Measurements from ENCODE around the gene ZNF576. TPM values are rescaled to one million over a fixed set of nuclear protein-coding genes. Genes with fewer than 3 reads are reported as not detected.

Gene ZNF576
- polyA plus RNA-seq, 1 donor from 2014 or later = 11.9 TPM

DNA sequence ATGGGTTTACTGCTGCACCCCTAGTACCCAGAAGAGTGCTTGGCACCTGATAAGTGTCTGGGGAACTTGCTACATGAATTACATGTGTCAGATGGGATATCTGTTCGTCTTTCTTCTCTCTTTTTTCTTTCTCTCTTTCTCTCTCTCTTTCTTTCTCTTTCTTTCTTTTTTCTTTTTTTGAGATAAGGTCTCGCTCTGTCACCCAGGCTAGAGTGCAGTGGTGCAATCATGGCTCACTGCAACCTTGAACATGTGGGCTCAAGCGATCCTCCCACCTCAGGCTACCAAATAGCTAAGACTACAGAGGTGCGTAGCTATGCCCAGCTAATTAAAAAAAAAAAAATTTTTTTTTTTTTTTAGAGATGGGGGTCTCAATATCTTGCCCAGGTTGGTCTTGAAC is 37.1 kb downstream of the ZNF576 start:
- no peaks in the 10 kb centered on the region for H3K9me2 ChIP-seq (ENCODE audit: insufficient read depth, low read length)

DNA sequence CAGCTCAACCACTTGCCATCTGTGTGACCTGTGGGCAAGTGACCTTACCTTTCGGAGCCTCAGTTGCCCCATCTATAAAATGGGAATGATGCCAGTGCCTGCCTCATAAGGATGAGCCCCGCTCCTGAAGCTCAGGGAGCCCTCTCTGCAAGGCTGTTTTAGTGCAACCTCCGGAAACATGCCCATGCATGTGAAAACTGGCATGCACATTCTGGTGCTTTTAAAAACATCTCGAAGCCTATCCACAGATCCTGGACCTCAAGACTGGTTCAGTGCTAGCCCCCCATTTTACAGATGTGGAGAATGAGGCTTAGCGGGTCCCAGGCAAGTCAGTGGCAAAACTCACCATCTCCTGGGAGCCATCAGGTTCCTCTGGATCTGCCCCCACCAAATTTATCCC is 37.7 kb downstream of the ZNF576 start:
- no peaks in the 10 kb centered on the region for H4K20me1 ChIP-seq (ENCODE audit: insufficient read depth)
- no peaks in the 10 kb centered on the region for H3K36me3 ChIP-seq (ENCODE audit: insufficient read depth, low read length)
- no peaks in the 10 kb centered on the region for H3K27me3 ChIP-seq (ENCODE audit: insufficient read depth, low read depth, low read length)
- H3K9me2 ChIP-seq (ENCODE audit: insufficient read depth, low read length) = no peaks in the 10 kb centered on the region
- H3K9ac ChIP-seq (ENCODE audit: low read length) = no peak overlapping the region
- TF ChIP-seq TAF1 (IDR thresholded peaks at IDR 0.05; ENCODE audit: low read depth) = no peak
- TF ChIP-seq, protein P1, sequence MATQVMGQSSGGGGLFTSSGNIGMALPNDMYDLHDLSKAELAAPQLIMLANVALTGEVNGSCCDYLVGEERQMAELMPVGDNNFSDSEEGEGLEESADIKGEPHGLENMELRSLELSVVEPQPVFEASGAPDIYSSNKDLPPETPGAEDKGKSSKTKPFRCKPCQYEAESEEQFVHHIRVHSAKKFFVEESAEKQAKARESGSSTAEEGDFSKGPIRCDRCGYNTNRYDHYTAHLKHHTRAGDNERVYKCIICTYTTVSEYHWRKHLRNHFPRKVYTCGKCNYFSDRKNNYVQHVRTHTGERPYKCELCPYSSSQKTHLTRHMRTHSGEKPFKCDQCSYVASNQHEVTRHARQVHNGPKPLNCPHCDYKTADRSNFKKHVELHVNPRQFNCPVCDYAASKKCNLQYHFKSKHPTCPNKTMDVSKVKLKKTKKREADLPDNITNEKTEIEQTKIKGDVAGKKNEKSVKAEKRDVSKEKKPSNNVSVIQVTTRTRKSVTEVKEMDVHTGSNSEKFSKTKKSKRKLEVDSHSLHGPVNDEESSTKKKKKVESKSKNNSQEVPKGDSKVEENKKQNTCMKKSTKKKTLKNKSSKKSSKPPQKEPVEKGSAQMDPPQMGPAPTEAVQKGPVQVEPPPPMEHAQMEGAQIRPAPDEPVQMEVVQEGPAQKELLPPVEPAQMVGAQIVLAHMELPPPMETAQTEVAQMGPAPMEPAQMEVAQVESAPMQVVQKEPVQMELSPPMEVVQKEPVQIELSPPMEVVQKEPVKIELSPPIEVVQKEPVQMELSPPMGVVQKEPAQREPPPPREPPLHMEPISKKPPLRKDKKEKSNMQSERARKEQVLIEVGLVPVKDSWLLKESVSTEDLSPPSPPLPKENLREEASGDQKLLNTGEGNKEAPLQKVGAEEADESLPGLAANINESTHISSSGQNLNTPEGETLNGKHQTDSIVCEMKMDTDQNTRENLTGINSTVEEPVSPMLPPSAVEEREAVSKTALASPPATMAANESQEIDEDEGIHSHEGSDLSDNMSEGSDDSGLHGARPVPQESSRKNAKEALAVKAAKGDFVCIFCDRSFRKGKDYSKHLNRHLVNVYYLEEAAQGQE (IDR thresholded peaks at IDR 0.05; ENCODE audit: borderline replicate concordance) = no peak
- no peak for TF ChIP-seq RAD21 (conservative IDR thresholded peaks at IDR 0.05)
- TF ChIP-seq EP300 (conservative IDR thresholded peaks at IDR 0.05; ENCODE audit: poor library complexity, severe bottlenecking) = no peak
- no peak for TF ChIP-seq SMC3 (conservative IDR thresholded peaks at IDR 0.05; ENCODE audit: poor library complexity)
- no peak overlapping the region for H3K27ac ChIP-seq (ENCODE audit: low read length)
- no peaks in the 10 kb centered on the region for H3K9me3 ChIP-seq (ENCODE audit: low read length)
- H3K4me2 ChIP-seq (ENCODE audit: low read length) = no peak overlapping the region
- H3K79me2 ChIP-seq (replicated peaks; ENCODE audit: insufficient read depth, low read length) = peaks cover 77% of the 10 kb centered on the region
- peak overlapping the region; percentile 67 for H3K4me3 ChIP-seq (ENCODE audit: low read length)
- H3F3A ChIP-seq (ENCODE audit: insufficient read depth, low read length, poor library complexity, severe bottlenecking) = no peaks in the 10 kb centered on the region
- H2AFZ ChIP-seq (ENCODE audit: low read depth, low read length) = no peak overlapping the region

More for the DNA sequence above, 37.1 kb downstream of the ZNF576 start:
- Histone ChIP-seq H3K27ac (ENCODE audit: low read length) (no peak overlapping the region), H3K4me2 (ENCODE audit: low read length) (no peak overlapping the region), H4K20me1 (ENCODE audit: insufficient read depth) (no peaks in the 10 kb centered on the region), H3K27me3 (ENCODE audit: insufficient read depth, low read depth, low read length) (no peaks in the 10 kb centered on the region), H2AFZ (ENCODE audit: low read depth, low read length) (no peak overlapping the region), H3F3A (ENCODE audit: insufficient read depth, low read length, poor library complexity, severe bottlenecking) (no peaks in the 10 kb centered on the region), H3K9ac (ENCODE audit: low read length) (no peak overlapping the region), H3K79me2 (replicated peaks; ENCODE audit: insufficient read depth, low read length) (peaks cover 77% of the 10 kb centered on the region), H3K36me3 (ENCODE audit: insufficient read depth, low read length) (no peaks in the 10 kb centered on the region), H3K9me3 (ENCODE audit: low read length) (no peaks in the 10 kb centered on the region), H3K4me3 (ENCODE audit: low read length) (no peak overlapping the region)
- TF ChIP-seq SMC3 (conservative IDR thresholded peaks at IDR 0.05; ENCODE audit: poor library complexity) (no peak), EZH2 (IDR thresholded peaks at IDR 0.05; ENCODE audit: borderline replicate concordance, insufficient read depth, low read length, poor library complexity, severe bottlenecking) (no peak), EP300 (conservative IDR thresholded peaks at IDR 0.05; ENCODE audit: poor library complexity, severe bottlenecking) (no peak), RAD21 (conservative IDR thresholded peaks at IDR 0.05) (no peak), MXI1 (conservative IDR thresholded peaks at IDR 0.05; ENCODE audit: poor library complexity, severe bottlenecking) (no peak), POLR2AphosphoS5 (IDR thresholded peaks at IDR 0.05) (no peak), TAF1 (IDR thresholded peaks at IDR 0.05; ENCODE audit: low read depth) (no peak)
- TF ChIP-seq, protein P2, sequence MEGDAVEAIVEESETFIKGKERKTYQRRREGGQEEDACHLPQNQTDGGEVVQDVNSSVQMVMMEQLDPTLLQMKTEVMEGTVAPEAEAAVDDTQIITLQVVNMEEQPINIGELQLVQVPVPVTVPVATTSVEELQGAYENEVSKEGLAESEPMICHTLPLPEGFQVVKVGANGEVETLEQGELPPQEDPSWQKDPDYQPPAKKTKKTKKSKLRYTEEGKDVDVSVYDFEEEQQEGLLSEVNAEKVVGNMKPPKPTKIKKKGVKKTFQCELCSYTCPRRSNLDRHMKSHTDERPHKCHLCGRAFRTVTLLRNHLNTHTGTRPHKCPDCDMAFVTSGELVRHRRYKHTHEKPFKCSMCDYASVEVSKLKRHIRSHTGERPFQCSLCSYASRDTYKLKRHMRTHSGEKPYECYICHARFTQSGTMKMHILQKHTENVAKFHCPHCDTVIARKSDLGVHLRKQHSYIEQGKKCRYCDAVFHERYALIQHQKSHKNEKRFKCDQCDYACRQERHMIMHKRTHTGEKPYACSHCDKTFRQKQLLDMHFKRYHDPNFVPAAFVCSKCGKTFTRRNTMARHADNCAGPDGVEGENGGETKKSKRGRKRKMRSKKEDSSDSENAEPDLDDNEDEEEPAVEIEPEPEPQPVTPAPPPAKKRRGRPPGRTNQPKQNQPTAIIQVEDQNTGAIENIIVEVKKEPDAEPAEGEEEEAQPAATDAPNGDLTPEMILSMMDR (IDR thresholded peaks at IDR 0.05; ENCODE audit: poor library complexity, severe bottlenecking) = no peak
- TF ChIP-seq, protein P1 (IDR thresholded peaks at IDR 0.05; ENCODE audit: borderline replicate concordance) = no peak
